K562 (cell line): Measurements from ENCODE around the gene SSTR5.

Source experiments
- CREB1 ChIP-seq, 2 experiments: sonication (generic) in 1 of 2; formaldehyde crosslinking in 1 of 2; IDR thresholded peaks; 2 replicates each; pipeline versions ENCODE4 v1.6.1 to v1.8.0; 2012 to 2022; ENCODE audit warnings: inconsistent platforms in 1 of 2, mild to moderate bottlenecking in 1 of 2, missing genetic modification reagents in 1 of 2, moderate library complexity in 1 of 2
- GABPB1 ChIP-seq: sonication (generic); formaldehyde crosslinking; IDR thresholded peaks from 2 replicates; pipeline ENCODE4 v1.8.0; 2022; ENCODE audit warnings: mild to moderate bottlenecking, missing genetic modification reagents
- NONO ChIP-seq, 2 experiments: fragments of 200-400 bp in 1 of 2; fragments of 450-650 bp in 1 of 2; formaldehyde crosslinking in 1 of 2; IDR thresholded peaks; 2 replicates each; pipeline ENCODE4 v1.6.1; 2017; ENCODE audit warnings: low read depth in 2 of 2, mild to moderate bottlenecking in 2 of 2, moderate library complexity in 2 of 2, low read length in 1 of 2
- STAT5B ChIP-seq: fragments of 250-450 bp; sonication (Bioruptor Pico); IDR thresholded peaks from 2 replicates; pipeline ENCODE4 v1.8.0; 2021; ENCODE audit warnings: mild to moderate bottlenecking, inconsistent platforms
- TAF1 ChIP-seq: IDR thresholded peaks from 2 replicates; pipeline ENCODE4 v1.6.1; 2011; ENCODE audit warnings: mild to moderate bottlenecking, low read length, moderate library complexity; ENCODE audit not compliant: insufficient read depth, control insufficient read depth, severe bottlenecking; ENCODE audit errors: extremely low read depth
- TF ChIP-seq, protein P1 (sequence below): IDR thresholded peaks from 2 replicates; pipeline ENCODE4 v1.6.1; 2014; ENCODE audit warnings: antibody characterized with exemption
- TF ChIP-seq, protein P2 (sequence below), 3 experiments: IDR thresholded peaks in 2 of 3; conservative IDR thresholded peaks in 1 of 3; 2 replicates each; pipeline ENCODE4 v1.5.1; 2011 to 2012; ENCODE audit warnings: low read length in 3 of 3, mild to moderate bottlenecking in 3 of 3, control low read depth in 2 of 3, improper control_type of control experiment in 1 of 3, inconsistent platforms in 1 of 3, low read depth in 1 of 3, mixed read lengths in 1 of 3, moderate library complexity in 1 of 3; ENCODE audit not compliant: insufficient read depth in 2 of 3
- TF ChIP-seq, protein P3 (sequence below): fragments of 200-600 bp; sonication (generic); IDR thresholded peaks from one replicate; pipeline ENCODE4 v1.6.1; 2012; ENCODE audit warnings: mild to moderate bottlenecking, low read depth, low read length, inconsistent platforms

DNA sequence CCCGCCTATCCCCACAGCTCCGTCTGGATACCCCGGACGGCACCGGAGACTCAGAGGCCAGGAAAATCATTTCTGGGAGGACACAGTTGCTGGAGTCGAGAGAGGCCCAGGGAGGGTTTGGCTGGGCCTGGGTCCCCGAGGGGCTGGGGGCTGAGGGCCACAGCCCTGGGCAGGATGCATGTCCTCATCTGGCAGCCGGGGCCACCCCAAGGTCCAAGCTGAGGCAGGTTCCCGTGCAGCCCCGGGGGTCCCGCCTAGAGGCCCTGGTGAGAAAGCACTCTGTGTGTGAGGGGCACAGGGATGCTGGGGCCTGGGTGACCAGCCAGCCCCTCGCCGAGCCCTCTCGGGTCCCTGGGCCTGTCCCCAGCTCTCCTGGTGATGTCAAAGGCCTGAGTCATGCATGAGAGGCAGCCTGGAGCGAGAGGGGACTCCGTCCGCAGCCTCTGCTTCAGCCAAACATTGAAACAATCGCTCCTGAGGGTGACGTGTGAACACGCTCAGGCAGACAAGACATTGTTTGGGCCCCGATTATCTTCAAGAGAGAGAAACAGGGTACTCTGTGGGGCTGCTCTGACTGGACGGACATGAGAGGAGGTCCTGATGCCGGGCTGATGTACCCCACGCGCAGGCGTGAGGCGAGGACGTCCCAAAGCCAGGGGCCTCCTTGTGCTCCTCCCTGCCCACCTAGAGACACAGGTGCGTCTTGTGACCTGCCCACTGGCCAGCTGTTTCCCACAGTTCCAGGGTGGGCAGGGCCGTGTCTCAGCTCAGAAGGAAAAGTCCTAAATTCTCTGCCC, 49.3 kb downstream of the SSTR5 start:
- TF ChIP-seq TAF1 (no peak), GABPB1 (no peak), STAT5B (no peak), NONO (IDR thresholded peaks at IDR 0.05; ENCODE audit: low read depth in 2 of 2, low read length in 1 of 2) (no peak), CREB1 (IDR thresholded peaks at IDR 0.05) (no peak), CREB1 (CRISPR knock-in tag; IDR thresholded peaks at IDR 0.05) (no peak)
- TF ChIP-seq, protein P1, sequence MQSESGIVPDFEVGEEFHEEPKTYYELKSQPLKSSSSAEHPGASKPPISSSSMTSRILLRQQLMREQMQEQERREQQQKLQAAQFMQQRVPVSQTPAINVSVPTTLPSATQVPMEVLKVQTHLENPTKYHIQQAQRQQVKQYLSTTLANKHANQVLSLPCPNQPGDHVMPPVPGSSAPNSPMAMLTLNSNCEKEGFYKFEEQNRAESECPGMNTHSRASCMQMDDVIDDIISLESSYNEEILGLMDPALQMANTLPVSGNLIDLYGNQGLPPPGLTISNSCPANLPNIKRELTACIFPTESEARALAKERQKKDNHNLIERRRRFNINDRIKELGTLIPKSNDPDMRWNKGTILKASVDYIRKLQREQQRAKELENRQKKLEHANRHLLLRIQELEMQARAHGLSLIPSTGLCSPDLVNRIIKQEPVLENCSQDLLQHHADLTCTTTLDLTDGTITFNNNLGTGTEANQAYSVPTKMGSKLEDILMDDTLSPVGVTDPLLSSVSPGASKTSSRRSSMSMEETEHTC: no peak
- TF ChIP-seq, protein P2, sequence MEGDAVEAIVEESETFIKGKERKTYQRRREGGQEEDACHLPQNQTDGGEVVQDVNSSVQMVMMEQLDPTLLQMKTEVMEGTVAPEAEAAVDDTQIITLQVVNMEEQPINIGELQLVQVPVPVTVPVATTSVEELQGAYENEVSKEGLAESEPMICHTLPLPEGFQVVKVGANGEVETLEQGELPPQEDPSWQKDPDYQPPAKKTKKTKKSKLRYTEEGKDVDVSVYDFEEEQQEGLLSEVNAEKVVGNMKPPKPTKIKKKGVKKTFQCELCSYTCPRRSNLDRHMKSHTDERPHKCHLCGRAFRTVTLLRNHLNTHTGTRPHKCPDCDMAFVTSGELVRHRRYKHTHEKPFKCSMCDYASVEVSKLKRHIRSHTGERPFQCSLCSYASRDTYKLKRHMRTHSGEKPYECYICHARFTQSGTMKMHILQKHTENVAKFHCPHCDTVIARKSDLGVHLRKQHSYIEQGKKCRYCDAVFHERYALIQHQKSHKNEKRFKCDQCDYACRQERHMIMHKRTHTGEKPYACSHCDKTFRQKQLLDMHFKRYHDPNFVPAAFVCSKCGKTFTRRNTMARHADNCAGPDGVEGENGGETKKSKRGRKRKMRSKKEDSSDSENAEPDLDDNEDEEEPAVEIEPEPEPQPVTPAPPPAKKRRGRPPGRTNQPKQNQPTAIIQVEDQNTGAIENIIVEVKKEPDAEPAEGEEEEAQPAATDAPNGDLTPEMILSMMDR (IDR thresholded peaks at IDR 0.05 in 2 of 3, conservative IDR thresholded peaks at IDR 0.05 in 1 of 3; ENCODE audit: insufficient read depth in 2 of 3, low read depth in 1 of 3, low read length in 3 of 3): no peak
- TF ChIP-seq, protein P3, sequence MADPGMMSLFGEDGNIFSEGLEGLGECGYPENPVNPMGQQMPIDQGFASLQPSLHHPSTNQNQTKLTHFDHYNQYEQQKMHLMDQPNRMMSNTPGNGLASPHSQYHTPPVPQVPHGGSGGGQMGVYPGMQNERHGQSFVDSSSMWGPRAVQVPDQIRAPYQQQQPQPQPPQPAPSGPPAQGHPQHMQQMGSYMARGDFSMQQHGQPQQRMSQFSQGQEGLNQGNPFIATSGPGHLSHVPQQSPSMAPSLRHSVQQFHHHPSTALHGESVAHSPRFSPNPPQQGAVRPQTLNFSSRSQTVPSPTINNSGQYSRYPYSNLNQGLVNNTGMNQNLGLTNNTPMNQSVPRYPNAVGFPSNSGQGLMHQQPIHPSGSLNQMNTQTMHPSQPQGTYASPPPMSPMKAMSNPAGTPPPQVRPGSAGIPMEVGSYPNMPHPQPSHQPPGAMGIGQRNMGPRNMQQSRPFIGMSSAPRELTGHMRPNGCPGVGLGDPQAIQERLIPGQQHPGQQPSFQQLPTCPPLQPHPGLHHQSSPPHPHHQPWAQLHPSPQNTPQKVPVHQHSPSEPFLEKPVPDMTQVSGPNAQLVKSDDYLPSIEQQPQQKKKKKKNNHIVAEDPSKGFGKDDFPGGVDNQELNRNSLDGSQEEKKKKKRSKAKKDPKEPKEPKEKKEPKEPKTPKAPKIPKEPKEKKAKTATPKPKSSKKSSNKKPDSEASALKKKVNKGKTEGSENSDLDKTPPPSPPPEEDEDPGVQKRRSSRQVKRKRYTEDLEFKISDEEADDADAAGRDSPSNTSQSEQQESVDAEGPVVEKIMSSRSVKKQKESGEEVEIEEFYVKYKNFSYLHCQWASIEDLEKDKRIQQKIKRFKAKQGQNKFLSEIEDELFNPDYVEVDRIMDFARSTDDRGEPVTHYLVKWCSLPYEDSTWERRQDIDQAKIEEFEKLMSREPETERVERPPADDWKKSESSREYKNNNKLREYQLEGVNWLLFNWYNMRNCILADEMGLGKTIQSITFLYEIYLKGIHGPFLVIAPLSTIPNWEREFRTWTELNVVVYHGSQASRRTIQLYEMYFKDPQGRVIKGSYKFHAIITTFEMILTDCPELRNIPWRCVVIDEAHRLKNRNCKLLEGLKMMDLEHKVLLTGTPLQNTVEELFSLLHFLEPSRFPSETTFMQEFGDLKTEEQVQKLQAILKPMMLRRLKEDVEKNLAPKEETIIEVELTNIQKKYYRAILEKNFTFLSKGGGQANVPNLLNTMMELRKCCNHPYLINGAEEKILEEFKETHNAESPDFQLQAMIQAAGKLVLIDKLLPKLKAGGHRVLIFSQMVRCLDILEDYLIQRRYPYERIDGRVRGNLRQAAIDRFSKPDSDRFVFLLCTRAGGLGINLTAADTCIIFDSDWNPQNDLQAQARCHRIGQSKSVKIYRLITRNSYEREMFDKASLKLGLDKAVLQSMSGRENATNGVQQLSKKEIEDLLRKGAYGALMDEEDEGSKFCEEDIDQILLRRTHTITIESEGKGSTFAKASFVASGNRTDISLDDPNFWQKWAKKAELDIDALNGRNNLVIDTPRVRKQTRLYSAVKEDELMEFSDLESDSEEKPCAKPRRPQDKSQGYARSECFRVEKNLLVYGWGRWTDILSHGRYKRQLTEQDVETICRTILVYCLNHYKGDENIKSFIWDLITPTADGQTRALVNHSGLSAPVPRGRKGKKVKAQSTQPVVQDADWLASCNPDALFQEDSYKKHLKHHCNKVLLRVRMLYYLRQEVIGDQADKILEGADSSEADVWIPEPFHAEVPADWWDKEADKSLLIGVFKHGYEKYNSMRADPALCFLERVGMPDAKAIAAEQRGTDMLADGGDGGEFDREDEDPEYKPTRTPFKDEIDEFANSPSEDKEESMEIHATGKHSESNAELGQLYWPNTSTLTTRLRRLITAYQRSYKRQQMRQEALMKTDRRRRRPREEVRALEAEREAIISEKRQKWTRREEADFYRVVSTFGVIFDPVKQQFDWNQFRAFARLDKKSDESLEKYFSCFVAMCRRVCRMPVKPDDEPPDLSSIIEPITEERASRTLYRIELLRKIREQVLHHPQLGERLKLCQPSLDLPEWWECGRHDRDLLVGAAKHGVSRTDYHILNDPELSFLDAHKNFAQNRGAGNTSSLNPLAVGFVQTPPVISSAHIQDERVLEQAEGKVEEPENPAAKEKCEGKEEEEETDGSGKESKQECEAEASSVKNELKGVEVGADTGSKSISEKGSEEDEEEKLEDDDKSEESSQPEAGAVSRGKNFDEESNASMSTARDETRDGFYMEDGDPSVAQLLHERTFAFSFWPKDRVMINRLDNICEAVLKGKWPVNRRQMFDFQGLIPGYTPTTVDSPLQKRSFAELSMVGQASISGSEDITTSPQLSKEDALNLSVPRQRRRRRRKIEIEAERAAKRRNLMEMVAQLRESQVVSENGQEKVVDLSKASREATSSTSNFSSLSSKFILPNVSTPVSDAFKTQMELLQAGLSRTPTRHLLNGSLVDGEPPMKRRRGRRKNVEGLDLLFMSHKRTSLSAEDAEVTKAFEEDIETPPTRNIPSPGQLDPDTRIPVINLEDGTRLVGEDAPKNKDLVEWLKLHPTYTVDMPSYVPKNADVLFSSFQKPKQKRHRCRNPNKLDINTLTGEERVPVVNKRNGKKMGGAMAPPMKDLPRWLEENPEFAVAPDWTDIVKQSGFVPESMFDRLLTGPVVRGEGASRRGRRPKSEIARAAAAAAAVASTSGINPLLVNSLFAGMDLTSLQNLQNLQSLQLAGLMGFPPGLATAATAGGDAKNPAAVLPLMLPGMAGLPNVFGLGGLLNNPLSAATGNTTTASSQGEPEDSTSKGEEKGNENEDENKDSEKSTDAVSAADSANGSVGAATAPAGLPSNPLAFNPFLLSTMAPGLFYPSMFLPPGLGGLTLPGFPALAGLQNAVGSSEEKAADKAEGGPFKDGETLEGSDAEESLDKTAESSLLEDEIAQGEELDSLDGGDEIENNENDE: no peak
